NCI-H128 (cell line): Measurements from ENCODE around the gene CERCAM.
A peak's percentile ranks its signal among the peaks of the same experiment; 100 is the strongest.

ENCODE experiments used
- DNase-seq: peaks from one replicate; lab custom pipeline; 2025; ENCODE audit not compliant: unreplicated experiment; lab: John Stamatoyannopoulos, UW

CERCAM gene

DNA sequence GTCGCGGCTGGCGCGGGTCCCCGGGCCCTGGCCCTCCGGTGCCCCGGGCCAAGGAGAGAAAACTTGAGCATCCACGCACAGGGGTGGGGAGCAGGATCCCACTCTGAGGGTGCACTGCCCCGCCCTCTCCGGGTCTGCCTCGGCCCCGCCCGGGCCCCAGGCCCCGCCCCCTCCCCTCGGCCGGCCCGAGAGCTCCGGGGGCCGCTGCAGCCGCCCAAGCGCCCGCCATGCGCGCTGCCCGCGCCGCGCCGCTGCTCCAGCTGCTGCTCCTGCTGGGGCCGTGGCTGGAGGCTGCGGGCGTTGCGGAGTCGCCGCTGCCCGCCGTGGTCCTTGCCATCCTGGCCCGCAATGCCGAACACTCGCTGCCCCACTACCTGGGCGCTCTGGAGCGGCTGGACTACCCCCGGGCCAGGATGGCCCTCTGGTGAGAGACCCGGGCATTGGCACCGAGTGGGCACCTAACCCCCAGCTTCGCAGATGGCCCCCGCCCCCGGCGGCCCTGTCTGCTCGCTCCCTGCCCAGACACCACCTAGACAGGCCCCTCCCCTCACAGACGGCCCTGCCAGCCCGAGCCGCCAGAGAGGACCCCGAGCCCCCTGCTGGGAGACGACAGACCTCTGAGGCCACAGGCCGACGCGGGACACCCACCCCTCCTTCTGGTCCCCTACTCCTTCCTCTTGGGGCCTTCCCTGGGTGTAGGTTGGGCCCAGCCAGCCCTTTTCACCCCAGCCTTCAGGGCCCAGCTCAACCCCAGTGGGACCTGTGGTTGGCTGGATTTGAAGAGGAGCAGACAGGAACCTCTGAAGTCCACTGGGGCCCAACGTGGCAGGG, at the start of gene CERCAM:
Gene CERCAM, plus strand, starts transcription at position 207 of the 831 bp plus-strand sequence. Its CDS starts 21 bp downstream, at position 228.
- peak; percentile 12 for DNase-seq

DNA sequence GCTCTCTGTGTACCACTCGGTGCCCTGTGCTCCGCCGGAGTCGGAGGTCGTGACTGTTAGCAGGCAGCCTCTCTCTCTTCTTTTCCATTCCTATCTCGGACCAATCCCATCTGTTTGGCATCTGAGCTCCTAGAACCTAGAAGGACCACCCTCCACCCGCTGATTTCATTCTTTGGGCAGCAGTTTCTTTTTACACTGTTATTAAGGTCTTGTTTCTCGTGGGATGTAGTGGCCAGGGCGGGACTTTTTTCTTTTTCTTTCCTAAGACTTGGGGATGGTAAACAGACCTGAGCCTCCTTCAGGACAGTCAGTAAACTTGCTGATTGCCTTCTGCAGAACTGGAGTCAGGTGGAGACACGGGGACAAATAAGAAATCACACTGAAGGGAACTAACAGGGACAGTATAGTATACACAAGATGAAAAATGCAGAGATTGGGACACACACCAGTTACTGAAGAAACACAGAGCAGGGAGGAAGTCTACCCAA, 49.0 kb upstream of the CERCAM start:
- DNase-seq, result no peak

DNA sequence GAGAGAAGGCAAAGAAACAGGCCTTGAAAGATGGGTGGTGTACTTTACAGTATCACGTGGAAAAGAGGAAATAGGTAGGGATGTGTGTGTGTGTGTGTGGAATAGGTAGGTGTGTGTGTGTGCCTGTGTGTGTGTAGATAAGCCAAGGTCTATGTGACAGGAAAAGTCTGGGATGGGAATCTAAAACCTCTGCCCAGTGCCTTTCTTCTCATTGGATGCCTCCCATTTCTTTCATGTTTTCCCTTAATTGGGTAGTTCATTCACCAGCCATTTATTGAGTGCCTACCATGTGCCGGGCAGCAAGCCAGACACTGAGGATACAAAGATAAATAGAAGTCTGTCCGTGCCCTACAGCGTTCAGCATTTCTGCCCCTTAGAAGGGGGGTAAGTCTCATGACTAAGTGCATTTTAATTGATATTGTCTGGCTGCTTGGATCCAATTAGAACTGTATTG, 48.4 kb upstream of the CERCAM start:
- no peak for DNase-seq

DNA sequence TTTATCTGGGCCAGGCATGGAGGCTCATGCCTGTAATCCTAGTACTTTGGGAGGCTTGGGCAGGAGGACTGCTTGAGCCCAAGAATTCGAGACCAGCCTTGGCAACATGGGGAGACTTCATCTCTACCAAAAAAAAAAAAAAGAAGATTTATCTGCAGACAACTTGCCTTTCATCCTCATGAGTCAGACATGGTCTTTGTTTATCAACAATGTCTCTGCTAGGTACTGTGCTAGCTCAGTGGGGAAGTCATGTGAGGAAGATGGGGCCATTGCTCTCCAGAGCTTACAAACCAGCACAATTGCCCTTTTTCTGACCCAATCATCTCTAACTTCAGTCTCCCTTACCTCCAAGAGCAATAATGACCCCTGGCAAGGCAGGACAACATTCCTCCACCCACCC, 47.9 kb upstream of the CERCAM start:
- no peak for DNase-seq

DNA sequence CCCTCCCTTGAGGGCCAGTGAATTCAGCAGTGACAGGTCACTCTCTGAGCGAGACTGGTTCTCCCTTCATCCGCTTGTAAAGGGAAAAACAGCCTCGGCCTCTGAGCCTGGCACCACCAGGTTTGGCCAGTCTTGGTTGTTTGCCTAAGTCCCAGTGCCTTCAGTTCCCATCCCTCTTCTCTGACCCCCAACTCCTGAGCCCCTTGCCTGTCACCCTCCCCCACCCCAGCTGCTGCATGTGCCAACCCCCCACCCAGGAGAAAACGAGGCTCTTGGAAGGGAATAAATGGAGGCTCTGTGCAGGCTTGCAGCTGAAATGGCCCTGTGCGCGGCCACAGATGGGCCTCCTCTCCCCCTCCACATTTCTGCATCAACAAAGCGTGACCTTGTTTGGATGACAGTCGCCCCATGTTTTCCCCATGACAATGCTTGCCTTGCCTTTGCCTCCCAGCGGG, 46.4 kb upstream of the CERCAM start:
- no peak for DNase-seq

- DNase-seq, result no peak
Measured at GRCh38 chr9:128375865-128376264, 44.8 kb upstream of the CERCAM start.

GRCh38 chr9:128382261-128382660, 38.4 kb upstream of the CERCAM start:
- no peak for DNase-seq

- DNase-seq, result no peak
Measured at GRCh38 chr9:128383007-128383753, 37.5 kb upstream of the CERCAM start.

GRCh38 chr9:128383791-128384190, 36.9 kb upstream of the CERCAM start:
- DNase-seq, result no peak

GRCh38 chr9:128384801-128385495, 35.7 kb upstream of the CERCAM start:
- DNase-seq, result no peak

GRCh38 chr9:128385496-128386460, 34.9 kb upstream of the CERCAM start:
- DNase-seq, result no peak

DNA sequence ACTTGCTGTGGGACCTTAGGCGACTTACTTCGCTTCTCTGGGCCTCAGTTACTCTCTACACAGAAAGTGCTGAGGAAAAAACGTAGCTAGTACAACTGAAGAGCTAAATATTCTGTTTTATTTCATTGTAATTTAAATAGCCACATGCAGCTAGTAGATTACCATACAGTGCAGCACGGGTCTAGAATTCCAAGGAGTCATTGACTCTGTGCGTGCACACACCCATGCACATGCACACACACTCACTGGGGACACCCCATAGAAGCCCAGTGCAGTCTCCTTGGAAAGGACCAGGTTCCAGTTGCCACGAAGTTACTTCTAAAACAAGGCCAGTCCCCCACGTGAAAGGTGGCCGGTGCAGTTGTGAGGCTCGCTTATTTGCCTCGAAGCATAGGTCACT, 32.5 kb upstream of the CERCAM start:
- DNase-seq, result no peak

- peak; percentile 30 for DNase-seq
Measured at GRCh38 chr9:128389395-128390149, 31.1 kb upstream of the CERCAM start.

GRCh38 chr9:128390150-128390812, 30.4 kb upstream of the CERCAM start:
- no peak for DNase-seq

GRCh38 chr9:128390813-128391711, 29.6 kb upstream of the CERCAM start:
- DNase-seq, result no peak

GRCh38 chr9:128391956-128392301, 28.7 kb upstream of the CERCAM start:
- DNase-seq, result no peak

DNA sequence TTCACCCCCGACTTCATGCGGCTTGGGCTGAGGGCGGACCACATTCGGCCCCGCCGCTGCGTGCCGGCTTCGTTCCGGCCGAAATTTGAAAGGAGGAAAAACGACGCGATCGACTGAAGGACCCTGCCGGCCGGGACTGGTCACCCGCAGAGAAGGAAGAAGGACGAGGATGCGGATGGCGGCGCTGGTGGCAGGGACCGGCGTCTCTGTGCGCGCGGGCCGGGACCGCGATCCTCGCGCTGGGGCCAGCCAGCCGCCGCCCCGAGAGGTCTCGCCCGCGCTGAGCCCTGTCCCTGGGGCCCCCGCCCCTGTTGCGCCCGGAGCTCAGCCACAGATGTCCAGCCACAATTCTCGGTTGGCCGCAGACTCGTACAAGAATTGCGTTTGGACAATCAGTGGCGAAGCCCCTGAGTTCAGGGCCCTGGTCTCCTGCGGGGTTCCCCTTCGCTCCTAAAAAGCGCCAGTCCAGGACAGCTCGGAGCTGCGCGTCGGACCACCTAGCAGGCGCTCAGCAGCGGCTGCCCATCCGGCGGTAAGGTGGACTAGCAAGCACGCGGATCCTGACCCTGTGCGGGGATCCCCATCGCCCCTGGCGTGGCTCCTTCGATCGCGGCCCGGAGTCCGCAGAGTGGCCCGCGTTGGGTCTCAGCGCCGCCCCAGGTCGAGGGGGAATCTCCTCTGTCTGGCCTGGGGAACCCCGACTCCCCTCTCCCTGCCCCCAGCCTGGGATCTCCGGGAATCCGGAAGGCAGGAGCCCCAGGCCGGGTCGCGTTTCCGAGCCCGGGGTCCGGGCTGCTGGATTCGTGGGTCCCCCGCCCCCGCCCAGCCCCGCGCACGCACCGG, 28.1 kb upstream of the CERCAM start:
- no peak for DNase-seq
